Subcutaneous abdominal adipose tissue (tissue), 5 donors: ENCODE results near the gene GID8.

Experiments used
- H3K27ac ChIP-seq: one replicate; pipeline ENCODE4 v1.7.0; 2013; ENCODE audit warnings: low read depth, mild to moderate bottlenecking, inconsistent platforms, low read length, moderate library complexity
- H3K27me3 ChIP-seq, 5 donors: one replicate each; pipeline ENCODE4 v1.7.0; 2013; ENCODE audit warnings: low read length in 5 of 5, inconsistent platforms in 1 of 5; ENCODE audit not compliant: control insufficient read depth in 5 of 5, insufficient read depth in 4 of 5
- H3K36me3 ChIP-seq, 5 donors: one replicate each; pipeline ENCODE4 v1.7.0; 2013; ENCODE audit warnings: low read length in 5 of 5; ENCODE audit not compliant: control insufficient read depth in 5 of 5, insufficient read depth in 5 of 5
- H3K4me1 ChIP-seq, 5 donors: one replicate each; pipeline ENCODE4 v1.7.0; 2013; ENCODE audit warnings: low read length in 5 of 5, mild to moderate bottlenecking in 3 of 5, moderate library complexity in 1 of 5; ENCODE audit not compliant: control insufficient read depth in 5 of 5, insufficient read depth in 5 of 5
- H3K4me3 ChIP-seq, 5 donors: one replicate each; pipeline ENCODE4 v1.7.0; 2013; ENCODE audit warnings: low read length in 5 of 5, low read depth in 1 of 5
- H3K9ac ChIP-seq, 5 donors: one replicate each; pipeline ENCODE4 v1.7.0; 2013; ENCODE audit warnings: low read length in 5 of 5, mild to moderate bottlenecking in 4 of 5, moderate library complexity in 3 of 5
- H3K9me3 ChIP-seq, 5 donors: one replicate each; pipeline ENCODE4 v1.7.0; 2013; ENCODE audit warnings: low read length in 5 of 5; ENCODE audit not compliant: control insufficient read depth in 5 of 5
- donor health status: healthy.
- donor health status: healthy.
- donor health status: healthy.
- donor health status: healthy.
- donor health status: healthy.

GID8 gene

GRCh38 chr20:62894261-62894660, 43.7 kb upstream of the GID8 start:
- Histone ChIP-seq H3K4me3 (no peak overlapping the region), H3K36me3 (peaks cover 8 to 73% (median 70%) of the 10 kb centered on the region in 5 donors), H3K4me1 (peaks cover 0 to 9% (median under 1%) of the 10 kb centered on the region in 5 donors), H3K27ac (no peak overlapping the region), H3K27me3 (no peaks in the 10 kb centered on the region), H3K9ac (no peak overlapping the region), H3K9me3 (no peaks in the 10 kb centered on the region)

DNA sequence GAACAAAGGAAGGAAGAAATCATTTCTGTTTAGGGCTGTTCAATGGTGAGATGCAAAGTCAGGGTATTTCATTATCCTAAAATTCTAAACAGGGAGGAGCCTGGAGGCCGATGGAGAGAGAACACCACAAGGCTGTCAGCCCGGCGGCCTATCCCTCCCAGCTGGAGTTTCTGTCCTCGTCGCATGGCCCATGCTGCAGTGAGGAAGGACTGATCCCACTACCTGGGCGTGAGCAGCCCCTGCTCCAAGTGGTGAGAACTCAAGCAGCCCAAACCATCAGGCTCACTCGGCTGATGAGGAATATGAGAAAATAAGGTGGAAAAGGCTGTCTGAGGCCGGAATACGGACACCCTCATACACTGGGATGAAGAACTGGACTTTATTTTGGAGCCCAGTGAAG, 42.4 kb upstream of the GID8 start:
- Histone ChIP-seq H3K9me3 (no peaks in the 10 kb centered on the region), H3K27me3 (no peaks in the 10 kb centered on the region), H3K4me1 (peaks cover 4 to 20% (median 12%) of the 10 kb centered on the region in 5 donors), H3K36me3 (peaks cover 8 to 60% (median 57%) of the 10 kb centered on the region in 5 donors), H3K4me3 (no peak overlapping the region), H3K27ac (no peak overlapping the region), H3K9ac (no peak overlapping the region)

DNA sequence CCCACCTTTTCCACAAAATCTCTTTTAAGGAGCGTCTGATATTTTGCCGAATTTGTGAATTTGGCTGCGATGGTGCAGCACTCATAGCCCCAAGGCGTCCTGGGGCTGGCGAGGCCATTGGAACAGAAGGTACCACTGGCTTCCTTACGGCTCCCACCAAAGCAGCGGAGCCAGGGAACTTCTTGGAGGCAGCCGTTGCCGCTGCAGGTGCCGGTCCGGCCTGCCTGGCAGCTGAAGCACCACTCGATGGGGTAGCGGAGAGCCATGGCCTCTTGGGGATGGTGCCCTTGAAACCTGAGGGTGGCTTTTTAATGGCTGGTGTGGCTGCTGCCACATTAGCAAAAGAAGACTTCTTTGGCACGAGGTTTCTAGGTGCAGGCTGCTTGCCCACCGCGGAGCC, 41.4 kb upstream of the GID8 start:
- H3K4me1 ChIP-seq, result peaks cover 4 to 16% (median 14%) of the 10 kb centered on the region in 5 donors
- no peak overlapping the region for H3K27ac ChIP-seq
- H3K9me3 ChIP-seq, result no peaks in the 10 kb centered on the region
- peaks cover 8 to 55% (median 53%) of the 10 kb centered on the region in 5 donors for H3K36me3 ChIP-seq
- H3K4me3 ChIP-seq, result no peak overlapping the region
- H3K27me3 ChIP-seq, result no peaks in the 10 kb centered on the region
- H3K9ac ChIP-seq, result no peak overlapping the region

DNA sequence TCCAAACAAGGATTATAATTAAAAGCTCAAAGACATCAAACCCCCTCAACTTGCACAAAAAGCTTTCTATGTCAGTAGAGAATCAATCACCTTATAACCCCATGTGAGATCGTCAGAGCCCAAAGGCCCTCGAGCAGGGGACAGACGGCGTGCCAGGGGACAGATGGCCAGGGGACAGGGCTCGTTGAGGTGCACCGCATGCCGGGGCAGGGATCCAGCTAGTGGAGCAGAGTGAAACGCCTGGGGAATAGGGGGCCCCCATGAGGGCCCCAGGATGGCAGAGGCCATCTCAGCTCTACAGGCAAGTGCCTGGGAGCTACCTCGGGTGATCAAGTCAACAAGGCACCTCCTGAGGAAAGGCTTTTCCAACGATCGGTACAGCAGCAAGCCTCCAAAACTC, 40.3 kb upstream of the GID8 start:
- Histone ChIP-seq H3K27me3 (no peaks in the 10 kb centered on the region), H3K27ac (no peak overlapping the region), H3K9me3 (no peaks in the 10 kb centered on the region), H3K9ac (no peak overlapping the region), H3K4me1 (peaks cover 4 to 16% (median 14%) of the 10 kb centered on the region in 5 donors), H3K4me3 (no peak overlapping the region), H3K36me3 (peaks cover 1 to 54% (median 53%) of the 10 kb centered on the region in 5 donors)

DNA sequence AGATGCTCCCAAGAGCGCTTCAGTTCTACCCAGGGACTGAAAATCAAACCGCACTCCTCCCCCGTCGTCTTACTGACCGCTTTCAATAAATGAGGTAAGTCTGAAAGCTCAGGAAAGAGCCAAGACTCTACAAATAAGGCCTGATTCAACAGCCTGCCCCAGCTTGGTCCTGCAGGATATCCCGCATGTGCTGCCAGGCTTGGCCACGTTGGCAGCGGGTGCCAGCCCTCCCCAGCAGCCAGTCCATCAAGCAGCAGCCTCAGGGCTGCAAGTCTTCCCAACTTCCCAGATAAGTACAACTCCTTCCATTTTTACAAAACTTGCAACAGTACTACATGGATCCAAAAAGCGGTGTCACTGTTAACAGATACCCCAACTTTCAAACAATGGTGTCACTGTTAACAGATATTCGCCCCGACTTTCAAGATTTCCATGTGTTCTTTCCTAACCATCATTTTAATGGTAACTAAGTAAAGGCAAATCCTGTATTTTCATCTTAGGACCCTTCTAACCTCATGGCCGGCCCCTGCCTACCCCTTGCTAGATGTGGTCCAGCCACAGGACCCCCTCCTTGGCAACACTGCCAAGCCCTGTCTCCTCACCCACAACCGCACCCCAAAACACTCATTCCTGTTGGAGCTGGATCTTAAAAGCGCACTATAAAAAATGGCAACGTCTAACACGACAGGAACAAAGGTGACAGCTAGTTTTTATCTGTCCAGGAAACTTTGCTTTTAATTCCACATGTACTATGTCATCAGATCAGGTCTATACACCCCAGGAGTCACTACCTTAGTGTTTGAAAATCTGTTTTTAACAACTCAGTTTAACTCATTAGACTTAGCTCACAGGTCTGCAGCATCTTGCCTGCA, 39.6 kb upstream of the GID8 start:
- Histone ChIP-seq H3K4me1 (peaks cover 4 to 16% (median 14%) of the 10 kb centered on the region in 5 donors), H3K36me3 (peaks cover 0 to 54% (median 51%) of the 10 kb centered on the region in 5 donors), H3K27me3 (no peaks in the 10 kb centered on the region), H3K9ac (no peak overlapping the region), H3K27ac (no peak overlapping the region), H3K9me3 (no peaks in the 10 kb centered on the region), H3K4me3 (no peak overlapping the region)

- Histone ChIP-seq H3K4me3 (no peak overlapping the region), H3K4me1 (peaks cover 4 to 16% (median 14%) of the 10 kb centered on the region in 5 donors), H3K9ac (no peak overlapping the region), H3K36me3 (peaks cover 3 to 54% (median 51%) of the 10 kb centered on the region in 5 donors), H3K27ac (no peak overlapping the region), H3K27me3 (no peaks in the 10 kb centered on the region), H3K9me3 (no peaks in the 10 kb centered on the region)
Measured at GRCh38 chr20:62898970-62899632, 38.8 kb upstream of the GID8 start.

- Histone ChIP-seq H3K27me3 (no peaks in the 10 kb centered on the region), H3K9ac (peak overlapping the region in 1 of 5 donors; percentile 27), H3K27ac (no peak overlapping the region), H3K36me3 (peaks cover 5 to 52% (median 49%) of the 10 kb centered on the region in 5 donors), H3K9me3 (no peaks in the 10 kb centered on the region), H3K4me1 (peaks cover 4 to 16% (median 14%) of the 10 kb centered on the region in 5 donors), H3K4me3 (peak overlapping the region in 1 of 5 donors; percentile 18)
Measured at GRCh38 chr20:62899633-62900051, 38.3 kb upstream of the GID8 start.

DNA sequence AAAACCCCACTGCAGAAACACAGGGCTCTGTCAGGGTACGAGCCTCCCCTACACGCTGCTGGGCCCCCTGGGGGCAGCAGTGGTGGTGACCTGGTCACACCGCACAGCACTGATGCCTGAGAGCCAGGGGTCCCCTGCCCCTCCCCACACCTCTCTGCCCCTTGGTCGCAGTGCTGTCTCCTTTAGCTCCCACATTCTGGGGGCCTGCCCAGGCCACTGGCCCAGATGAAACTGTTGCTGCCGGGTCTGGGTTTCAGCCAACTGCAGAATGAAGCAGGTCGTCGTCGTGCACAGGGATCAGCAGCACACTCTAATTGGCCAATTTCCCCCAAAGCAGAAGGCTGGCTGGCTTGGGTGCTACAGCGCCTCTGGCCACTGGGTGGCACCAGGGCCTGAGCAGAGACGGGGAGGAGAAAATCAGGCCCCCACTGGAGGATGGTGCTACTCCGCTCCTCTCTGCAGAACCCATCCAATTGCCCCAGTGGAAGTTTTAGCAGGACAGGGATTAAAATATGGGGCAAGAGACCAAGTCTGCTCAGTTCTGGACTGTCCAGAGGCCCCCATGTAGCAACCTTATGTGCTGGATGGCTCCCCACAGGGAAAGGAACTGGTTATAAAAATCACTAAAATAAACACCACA, 37.8 kb upstream of the GID8 start:
- H3K27ac ChIP-seq, result no peak overlapping the region
- H3K9me3 ChIP-seq, result no peaks in the 10 kb centered on the region
- peaks cover 4 to 16% (median 14%) of the 10 kb centered on the region in 5 donors for H3K4me1 ChIP-seq
- H3K9ac ChIP-seq, result peak overlapping the region in 2 of 5 donors; percentile 25 to 27
- H3K36me3 ChIP-seq, result peaks cover 5 to 54% (median 50%) of the 10 kb centered on the region in 5 donors
- H3K4me3 ChIP-seq, result peak overlapping the region in 1 of 5 donors; percentile 18
- no peaks in the 10 kb centered on the region for H3K27me3 ChIP-seq

DNA sequence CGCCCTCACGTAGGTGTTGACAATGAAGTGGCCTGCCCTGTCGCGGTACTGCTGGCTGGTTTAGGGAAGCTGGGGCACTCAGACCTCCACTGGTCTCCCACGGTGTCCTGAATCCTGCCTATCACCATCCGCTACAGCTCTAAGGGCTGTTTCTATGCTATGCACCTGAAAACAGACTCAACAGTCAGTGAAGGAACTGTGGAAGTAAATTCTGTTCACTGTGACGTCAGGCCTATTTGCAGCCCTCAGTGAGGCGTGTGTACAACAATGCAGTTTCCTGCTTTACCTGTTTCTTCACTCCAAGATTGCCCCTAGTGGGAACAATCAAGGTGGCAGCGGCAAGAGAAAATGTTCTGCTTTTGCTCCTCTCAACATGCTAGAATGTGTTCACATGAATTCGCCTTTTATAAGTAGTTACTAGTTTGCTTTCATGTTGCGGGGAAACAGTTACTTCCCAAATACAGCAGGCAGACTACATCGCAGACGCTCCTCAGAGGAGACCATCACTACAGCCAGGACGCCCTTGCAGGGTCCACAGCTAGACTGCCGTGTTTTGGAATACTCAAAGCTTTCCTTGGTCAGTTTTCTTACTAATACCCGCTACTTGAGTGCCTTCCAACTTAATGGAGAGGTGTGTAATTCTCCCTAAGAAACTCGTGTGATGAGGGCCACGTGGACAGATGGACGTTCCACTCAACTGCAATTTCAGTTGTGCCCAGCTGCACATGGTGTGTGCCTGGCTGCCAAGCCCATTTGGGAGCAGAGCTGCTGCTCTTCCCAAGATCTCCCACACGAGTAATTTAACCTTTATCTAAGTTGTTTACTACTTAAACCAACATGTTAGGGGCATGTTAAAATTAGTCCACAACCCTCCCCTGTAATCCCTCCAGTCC, 37.0 kb upstream of the GID8 start:
- Histone ChIP-seq H3K9me3 (no peaks in the 10 kb centered on the region), H3K27me3 (no peaks in the 10 kb centered on the region), H3K36me3 (peaks cover 5 to 57% (median 50%) of the 10 kb centered on the region in 5 donors), H3K27ac (no peak overlapping the region), H3K4me3 (no peak overlapping the region), H3K4me1 (peaks cover 4 to 16% (median 14%) of the 10 kb centered on the region in 5 donors), H3K9ac (peak overlapping the region in 1 of 5 donors; percentile 25)
